ENCODE results near the gene CYB5A.

- TF ChIP-seq POLR2A (IDR thresholded peaks at IDR 0.05; ENCODE audit: low read length) (no peak), GATA1 (IDR thresholded peaks at IDR 0.05; ENCODE audit: low read depth, low read length) (no peak)
Observed at GRCh38 chr18:74275736-74276135, 16.0 kb downstream of the CYB5A start.

All from erythroblast (primary cell).